ENCODE data around the gene CCNI2. TPM values are rescaled to one million over a fixed set of nuclear protein-coding genes. Genes with fewer than 3 reads are reported as not detected.

CCNI2 gene
- total and polyA plus RNA-seq, 2 experiments from 2014 or later = 0.73 TPM; not detected in 1

DNA sequence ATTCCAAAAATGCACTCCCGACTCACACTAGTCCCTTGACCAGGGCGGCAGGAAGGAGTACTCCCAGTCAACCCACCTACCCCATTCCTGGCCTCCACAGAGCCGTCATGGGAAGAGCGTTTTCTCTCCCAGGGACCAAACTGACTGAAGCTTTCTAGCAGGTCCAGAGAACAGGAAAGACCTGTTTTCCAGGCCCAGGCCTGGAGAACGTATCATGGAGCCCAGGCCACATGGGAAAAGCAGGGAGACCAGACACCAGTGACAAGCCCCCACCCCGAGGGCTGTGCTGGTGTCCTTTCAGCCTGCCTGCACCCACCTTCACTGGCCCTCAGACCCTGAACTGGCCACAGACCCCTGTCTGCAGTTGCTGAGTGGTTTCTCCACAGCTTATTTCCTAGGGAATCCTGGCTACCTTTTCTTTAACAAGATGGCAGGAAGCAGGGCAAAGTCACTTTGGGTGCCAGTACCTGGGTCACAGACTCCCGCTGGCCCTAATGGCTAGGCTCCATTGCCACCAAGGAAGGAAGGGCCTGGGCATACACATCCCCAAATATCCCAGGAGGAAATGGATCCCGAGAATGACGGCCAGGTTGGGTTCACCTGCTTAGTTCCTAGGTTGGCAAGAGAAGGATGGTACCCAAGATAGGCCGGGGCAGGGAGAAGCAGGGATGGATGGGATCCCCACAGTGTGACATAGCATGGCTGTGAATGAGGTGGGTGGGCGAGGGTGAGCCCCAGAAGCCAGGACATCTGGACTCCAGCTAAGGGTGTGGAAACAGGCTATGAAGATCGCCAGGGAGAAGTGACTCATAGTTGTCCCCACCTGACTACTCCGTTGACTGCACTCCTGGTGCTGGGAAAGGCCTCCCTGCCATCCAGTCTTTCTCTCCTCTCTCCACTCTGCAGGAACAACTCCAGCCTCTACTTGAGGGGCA is 12.2 kb downstream of the CCNI2 start:
- TF ChIP-seq EZH2phosphoT487 (IDR thresholded peaks at IDR 0.05; ENCODE audit: insufficient read depth, low read depth) (no peak), EZH2 (IDR thresholded peaks at IDR 0.05; ENCODE audit: insufficient read depth, poor library complexity, severe bottlenecking) (no peak)
- H3F3A ChIP-seq (ENCODE audit: insufficient read depth) = no peaks in the 10 kb centered on the region
- peaks cover 12% of the 10 kb centered on the region for H3K36me3 ChIP-seq (ENCODE audit: low read depth)
- no peak overlapping the region for H3K27ac ChIP-seq
- H3K4me2 ChIP-seq (ENCODE audit: unreplicated experiment) = no peak overlapping the region
- in situ Hi-C loops (cut with MboI) = no loop called here
- no peaks in the 10 kb centered on the region for H3K9me2 ChIP-seq (ENCODE audit: insufficient read depth)
- H3K9me3 ChIP-seq (ENCODE audit: low read depth) = no peaks in the 10 kb centered on the region
- no peaks in the 10 kb centered on the region for H3K79me2 ChIP-seq (ENCODE audit: insufficient read depth)
- H4K20me1 ChIP-seq (ENCODE audit: insufficient read depth) = no peaks in the 10 kb centered on the region
- 91 to 93% methylated on average over 13 of the region's 13 CpGs for WGBS, 2 experiments (ENCODE audit: low coverage in 1 of 2, low lambda C conversion rate in 2 of 2, missing lambda C conversion rate in 2 of 2)
- H3K27me3 ChIP-seq (replicated peaks; ENCODE audit: insufficient read depth) = no peaks in the 10 kb centered on the region
- no peaks in the 10 kb centered on the region for H3K4me1 ChIP-seq (ENCODE audit: insufficient read depth)
- DNase-seq = no peak
- H2AFZ ChIP-seq = no peak overlapping the region
- no peak overlapping the region for H3K9ac ChIP-seq
- H3K4me3 ChIP-seq = no peak overlapping the region

DNA sequence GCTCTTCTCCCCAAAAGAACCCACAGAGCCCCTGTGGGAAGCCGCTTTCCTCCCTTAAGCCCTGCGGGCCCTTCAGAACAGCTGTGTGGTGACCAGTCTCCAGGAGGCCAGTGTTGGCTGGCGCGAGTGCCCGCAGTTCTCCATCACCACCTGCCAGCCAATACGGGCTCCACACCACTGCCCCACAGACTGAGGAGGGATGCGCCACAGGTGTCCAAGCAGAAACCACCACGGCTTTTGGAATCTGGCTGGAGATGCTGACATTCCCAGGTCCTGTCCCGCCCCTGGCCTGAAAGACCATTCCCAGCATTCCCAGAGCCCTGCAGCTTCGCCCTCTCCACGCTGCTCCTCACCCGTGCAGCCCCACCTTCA is 12.8 kb downstream of the CCNI2 start:
- no peak overlapping the region for H3K4me2 ChIP-seq (ENCODE audit: unreplicated experiment)
- H2AFZ ChIP-seq = no peak overlapping the region
- H3K9me3 ChIP-seq (ENCODE audit: low read depth) = no peaks in the 10 kb centered on the region
- 92 to 93% methylated on average over 12 of the region's 12 CpGs for WGBS, 2 experiments (ENCODE audit: low coverage in 1 of 2, low lambda C conversion rate in 2 of 2, missing lambda C conversion rate in 2 of 2)
- no peaks in the 10 kb centered on the region for H3F3A ChIP-seq (ENCODE audit: insufficient read depth)
- H4K20me1 ChIP-seq (ENCODE audit: insufficient read depth) = no peaks in the 10 kb centered on the region
- no peak for DNase-seq
- H3K4me1 ChIP-seq (ENCODE audit: insufficient read depth) = no peaks in the 10 kb centered on the region
- TF ChIP-seq EZH2phosphoT487 (IDR thresholded peaks at IDR 0.05; ENCODE audit: insufficient read depth, low read depth) (no peak), EZH2 (IDR thresholded peaks at IDR 0.05; ENCODE audit: insufficient read depth, poor library complexity, severe bottlenecking) (no peak)
- H3K27me3 ChIP-seq (replicated peaks; ENCODE audit: insufficient read depth) = no peaks in the 10 kb centered on the region
- H3K79me2 ChIP-seq (ENCODE audit: insufficient read depth) = no peaks in the 10 kb centered on the region
- no peaks in the 10 kb centered on the region for H3K9me2 ChIP-seq (ENCODE audit: insufficient read depth)
- in situ Hi-C loops (cut with MboI) = no loop called here
- peaks cover 12% of the 10 kb centered on the region for H3K36me3 ChIP-seq (ENCODE audit: low read depth)
- no peak overlapping the region for H3K27ac ChIP-seq
- H3K4me3 ChIP-seq = no peak overlapping the region
- no peak overlapping the region for H3K9ac ChIP-seq

DNA sequence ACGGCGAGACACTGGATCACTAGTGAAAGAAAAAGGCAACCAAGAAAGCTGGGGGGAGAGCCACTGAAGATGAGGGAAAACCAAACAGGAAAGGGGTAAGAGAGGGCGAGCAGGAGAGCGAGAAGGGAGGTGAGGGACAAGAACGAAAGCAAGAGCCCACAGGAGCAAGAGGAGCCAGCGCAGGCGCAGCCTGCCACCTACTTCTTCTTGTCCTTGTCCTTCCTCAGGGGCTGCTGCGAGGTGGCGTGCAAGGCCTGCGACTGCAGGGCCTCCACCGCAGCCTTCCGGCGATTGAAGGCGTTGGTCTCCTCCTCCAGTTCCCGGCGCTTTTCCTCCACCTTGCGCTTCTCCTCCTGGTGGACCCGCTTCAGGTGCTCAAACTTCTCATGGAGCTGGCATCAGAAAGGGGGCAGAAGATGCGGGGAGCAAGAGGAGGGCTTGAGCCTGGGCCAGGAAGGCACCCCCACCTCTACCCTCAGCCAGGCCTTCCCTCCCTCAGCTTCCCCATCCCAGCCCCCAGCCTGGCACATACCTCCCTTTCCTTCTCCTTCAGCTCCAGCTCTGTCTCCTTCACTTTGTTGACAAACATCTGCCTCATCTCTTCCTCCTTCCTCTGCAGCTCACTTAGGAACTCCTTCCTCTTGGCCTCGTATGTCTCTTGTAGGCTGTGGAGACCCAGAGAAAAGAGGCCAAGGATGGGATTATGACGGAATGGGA is 13.5 kb downstream of the CCNI2 start:
- no peak overlapping the region for H3K9ac ChIP-seq
- in situ Hi-C loops (cut with MboI) = no loop called here

DNA sequence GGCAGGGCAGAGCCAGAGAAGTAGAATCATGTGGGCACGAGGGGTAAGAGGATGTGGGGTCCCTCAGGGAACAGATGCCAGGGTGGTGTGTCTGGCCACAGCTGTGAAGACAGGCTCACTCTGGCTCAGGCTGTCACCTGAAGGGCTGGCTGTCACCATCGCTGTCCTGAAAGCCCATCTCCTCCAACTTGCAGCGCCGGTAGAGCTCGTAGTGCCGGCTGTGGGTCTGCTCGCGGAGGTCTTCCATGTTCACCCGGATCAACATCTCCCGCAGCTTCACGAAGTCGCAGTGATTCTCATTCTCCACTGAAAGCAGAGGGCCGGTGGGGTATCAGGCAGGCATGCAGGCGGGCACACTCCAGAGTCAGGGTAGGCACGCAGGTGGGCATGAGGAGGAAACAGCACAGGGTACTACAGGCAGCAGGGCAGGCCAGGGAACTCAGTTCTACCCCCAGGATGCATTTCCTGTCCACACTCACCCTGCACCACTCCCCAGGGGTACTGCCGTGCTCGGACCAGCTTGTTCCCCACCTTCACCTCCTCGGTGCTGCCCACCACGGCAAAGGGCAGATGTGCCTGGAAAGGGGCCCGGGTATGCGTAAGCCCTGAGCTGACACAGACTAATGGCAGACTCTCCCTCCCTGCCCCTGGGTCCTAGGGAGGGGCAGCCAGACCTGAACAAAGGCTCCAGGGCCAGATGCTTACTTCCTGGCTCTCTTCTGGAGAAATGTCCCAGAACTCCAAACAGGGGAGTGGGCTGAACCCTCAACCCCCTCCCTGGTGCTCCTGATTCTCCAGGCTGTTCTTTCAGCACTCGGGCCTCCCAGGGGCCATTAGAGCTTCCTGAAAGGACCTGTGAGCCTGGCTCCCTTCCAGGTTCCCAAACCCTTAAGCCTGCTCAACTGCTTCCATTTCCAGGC is 14.4 kb downstream of the CCNI2 start:
- H4K20me1 ChIP-seq (ENCODE audit: insufficient read depth) = no peaks in the 10 kb centered on the region
- no peaks in the 10 kb centered on the region for H3K9me2 ChIP-seq (ENCODE audit: insufficient read depth)
- H3K27me3 ChIP-seq (replicated peaks; ENCODE audit: insufficient read depth) = no peaks in the 10 kb centered on the region
- H3F3A ChIP-seq (ENCODE audit: insufficient read depth) = no peaks in the 10 kb centered on the region
- peaks cover 12% of the 10 kb centered on the region for H3K36me3 ChIP-seq (ENCODE audit: low read depth)
- H3K9me3 ChIP-seq (ENCODE audit: low read depth) = no peaks in the 10 kb centered on the region
- H3K4me2 ChIP-seq (ENCODE audit: unreplicated experiment) = no peak overlapping the region
- peaks cover 14% of the 10 kb centered on the region for H3K79me2 ChIP-seq (ENCODE audit: insufficient read depth)
- H3K9ac ChIP-seq = no peak overlapping the region
- WGBS, 2 experiments (ENCODE audit: low coverage in 1 of 2, low lambda C conversion rate in 2 of 2, missing lambda C conversion rate in 2 of 2) = 91 to 95% methylated on average over 21 to 22 of the region's 22 CpGs
- in situ Hi-C loops (cut with MboI) = no loop called here
- DNase-seq = no peak
- H3K4me1 ChIP-seq (ENCODE audit: insufficient read depth) = no peaks in the 10 kb centered on the region
- no peak overlapping the region for H2AFZ ChIP-seq
- TF ChIP-seq EZH2 (IDR thresholded peaks at IDR 0.05; ENCODE audit: insufficient read depth, poor library complexity, severe bottlenecking) (no peak), EZH2phosphoT487 (IDR thresholded peaks at IDR 0.05; ENCODE audit: insufficient read depth, low read depth) (no peak)
- no peak overlapping the region for H3K4me3 ChIP-seq
- H3K27ac ChIP-seq = no peak overlapping the region

More for the DNA sequence above, 13.5 kb downstream of the CCNI2 start:
- peaks cover 6% of the 10 kb centered on the region; the same call in 1 of the 2 replicates for H3K79me2 ChIP-seq (ENCODE audit: insufficient read depth)
- peaks cover 12% of the 10 kb centered on the region for H3K36me3 ChIP-seq (ENCODE audit: low read depth)
- TF ChIP-seq EZH2phosphoT487 (IDR thresholded peaks at IDR 0.05; ENCODE audit: insufficient read depth, low read depth) = no peak
- TF ChIP-seq EZH2 (IDR thresholded peaks at IDR 0.05; ENCODE audit: insufficient read depth, poor library complexity, severe bottlenecking) = no peak
- no peak overlapping the region for H3K4me3 ChIP-seq
- no peak overlapping the region for H2AFZ ChIP-seq
- H4K20me1 ChIP-seq (ENCODE audit: insufficient read depth) = no peaks in the 10 kb centered on the region
- no peaks in the 10 kb centered on the region for H3K4me1 ChIP-seq (ENCODE audit: insufficient read depth)
- H3F3A ChIP-seq (ENCODE audit: insufficient read depth) = no peaks in the 10 kb centered on the region
- H3K27ac ChIP-seq = no peak overlapping the region
- no peaks in the 10 kb centered on the region for H3K9me3 ChIP-seq (ENCODE audit: low read depth)
- no peak overlapping the region for H3K4me2 ChIP-seq (ENCODE audit: unreplicated experiment)
- H3K27me3 ChIP-seq (replicated peaks; ENCODE audit: insufficient read depth) = no peaks in the 10 kb centered on the region
- no peaks in the 10 kb centered on the region for H3K9me2 ChIP-seq (ENCODE audit: insufficient read depth)
- DNase-seq = no peak
- 96 to 97% methylated on average over 20 to 21 of the region's 21 CpGs for WGBS, 2 experiments (ENCODE audit: low coverage in 1 of 2, low lambda C conversion rate in 2 of 2, missing lambda C conversion rate in 2 of 2)
